MM.1S (cell line): ENCODE measurements around the gene SERPINB6.
A peak's percentile ranks its signal among the peaks of the same experiment; 100 is the strongest.

Experiments
- DNase-seq: peaks from one replicate; pipeline ENCODE4 v3.0.0-alpha.2; 2015
- H2AFZ ChIP-seq: fragments of 300-600 bp; sonication (generic); 2 replicates; pipeline ENCODE4 v1.6.0; 2016; ENCODE audit warnings: antibody characterized with exemption, low read length
- H3F3A ChIP-seq: fragments of 300-600 bp; sonication (generic); 2 replicates; pipeline ENCODE4 v1.6.1; 2016; ENCODE audit warnings: mild to moderate bottlenecking, antibody characterized with exemption, low read length, moderate library complexity, mixed read lengths; ENCODE audit not compliant: insufficient read depth
- H3K27ac ChIP-seq: fragments of 300-600 bp; sonication (generic); 2 replicates; pipeline ENCODE4 v1.5.1; 2016; ENCODE audit warnings: mild to moderate bottlenecking, low read length
- H3K27me3 ChIP-seq: fragments of 300-600 bp; sonication (generic); replicated peaks from 2 replicates; pipeline ENCODE4 v1.6.0; 2016; ENCODE audit warnings: low read length; ENCODE audit not compliant: insufficient read depth
- H3K36me3 ChIP-seq: fragments of 300-600 bp; sonication (generic); replicated peaks from 2 replicates; pipeline ENCODE4 v1.6.1; 2016; ENCODE audit warnings: mild to moderate bottlenecking, low read length, mixed read lengths; ENCODE audit not compliant: insufficient read depth
- H3K4me1 ChIP-seq: fragments of 300-600 bp; sonication (generic); 2 replicates; pipeline ENCODE4 v1.6.1; 2016; ENCODE audit warnings: low read length, mixed read lengths
- H3K4me2 ChIP-seq: fragments of 300-600 bp; sonication (generic); 2 replicates; pipeline ENCODE4 v1.6.0; 2016; ENCODE audit warnings: low read depth, low read length
- H3K4me3 ChIP-seq: fragments of 300-600 bp; sonication (generic); 2 replicates; pipeline ENCODE4 v1.5.1; 2016; ENCODE audit warnings: low read length, mixed read lengths
- H3K79me2 ChIP-seq: fragments of 300-600 bp; sonication (generic); 2 replicates; pipeline ENCODE4 v1.6.1; 2016; ENCODE audit warnings: mixed run types, low read length, mixed read lengths
- H3K9ac ChIP-seq: fragments of 300-600 bp; sonication (generic); 2 replicates; pipeline ENCODE4 v1.6.1; 2016; ENCODE audit warnings: low read length, mixed read lengths
- H3K9me2 ChIP-seq: fragments of 300-600 bp; sonication (generic); replicated peaks from 2 replicates; pipeline ENCODE4 v1.6.1; 2016; ENCODE audit warnings: mild to moderate bottlenecking, low read length, mixed read lengths; ENCODE audit not compliant: insufficient read depth
- H3K9me3 ChIP-seq: fragments of 300-600 bp; sonication (generic); replicated peaks from 2 replicates; pipeline ENCODE4 v1.6.1; 2016; ENCODE audit warnings: mild to moderate bottlenecking, low read length, mixed read lengths; ENCODE audit not compliant: insufficient read depth
- H4K20me1 ChIP-seq: fragments of 300-600 bp; sonication (generic); 2 replicates; pipeline ENCODE4 v1.6.1; 2016; ENCODE audit warnings: mild to moderate bottlenecking, low read length, moderate library complexity, mixed read lengths; ENCODE audit not compliant: insufficient read depth
- EZH2 ChIP-seq: fragments of 300-600 bp; sonication (generic); optimal IDR thresholded peaks from 2 replicates; pipeline ENCODE3; 2017; ENCODE audit warnings: low read depth, mild to moderate bottlenecking, antibody characterized with exemption, low read length, mixed read lengths
- EZH2phosphoT487 ChIP-seq: fragments of 300-600 bp; sonication (generic); IDR thresholded peaks from 2 replicates; pipeline ENCODE4 v1.6.1; 2018; ENCODE audit warnings: antibody characterized with exemption, low read length
- TF ChIP-seq, protein P1 (sequence below): fragments of 300-600 bp; sonication (generic); IDR thresholded peaks from 2 replicates; pipeline ENCODE4 v1.5.1; 2016; ENCODE audit warnings: antibody characterized with exemption, low read length, mixed read lengths

The SERPINB6 gene

DNA sequence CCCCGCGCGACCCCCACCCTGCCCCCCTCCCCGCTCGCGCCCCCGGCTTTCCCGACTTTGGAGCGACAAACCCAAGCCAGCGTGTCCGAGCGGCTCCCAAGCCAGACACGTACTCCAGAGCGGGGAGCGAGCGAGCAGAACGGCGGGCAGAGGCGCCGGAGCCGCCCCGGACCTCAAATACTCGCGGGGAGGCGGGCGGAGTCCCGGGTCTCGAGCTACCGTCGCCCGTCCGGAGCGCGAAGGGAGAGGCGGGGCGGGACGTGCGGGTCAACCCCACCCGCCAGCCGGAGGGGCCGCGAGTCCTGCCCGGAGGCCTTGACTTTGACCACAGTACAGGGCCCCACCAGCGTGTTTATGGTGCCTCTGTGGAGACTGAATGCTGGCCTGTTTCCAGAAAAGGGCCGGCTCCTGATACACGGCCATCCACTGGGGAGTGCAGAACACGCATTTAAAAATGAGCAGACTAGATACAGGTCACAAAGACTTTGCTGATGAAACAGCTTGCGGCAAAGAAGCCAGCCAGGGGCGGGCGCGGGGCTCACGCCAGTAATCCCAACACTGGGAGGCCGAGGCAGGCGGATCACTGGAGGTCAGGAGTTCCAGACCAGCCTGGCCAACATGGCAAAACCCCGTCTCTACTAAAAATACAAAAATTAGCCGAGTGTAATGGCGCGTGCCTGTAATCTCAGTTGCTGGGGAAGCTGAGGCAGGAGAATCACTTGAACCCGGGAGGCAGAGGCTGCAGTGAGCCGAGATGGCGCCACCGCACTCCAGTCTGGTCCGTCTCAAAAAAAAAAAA, at the start of gene SERPINB6:
Gene SERPINB6 (minus strand): TSS at position 148 of the 799 bp plus-strand sequence. CDS start 12,235 bp downstream, outside the sequence.
- Histone ChIP-seq H3K4me1 (peaks cover 5% of the 10 kb centered on the region), H3K4me3 (peak within 1 kb of the TSS; percentile 55), H3K79me2 (no peaks in the 10 kb centered on the region), H3K9me2 (no peaks in the 10 kb centered on the region), H3K9ac (peak within 1 kb of the TSS; percentile 55; the same call in 1 of the 2 replicates), H4K20me1 (no peaks in the 10 kb centered on the region), H3K4me2 (peak within 1 kb of the TSS; percentile 81), H3K36me3 (no peaks in the 10 kb centered on the region), H3K9me3 (no peaks in the 10 kb centered on the region), H3K27ac (peak within 1 kb of the TSS; percentile 12; the same call in 1 of the 2 replicates), H3K27me3 (no peaks in the 10 kb centered on the region), H3F3A (peaks cover 13% of the 10 kb centered on the region), H2AFZ (peak within 1 kb of the TSS; percentile 53)
- DNase-seq, result peak; percentile 27
- TF ChIP-seq, protein P1, sequence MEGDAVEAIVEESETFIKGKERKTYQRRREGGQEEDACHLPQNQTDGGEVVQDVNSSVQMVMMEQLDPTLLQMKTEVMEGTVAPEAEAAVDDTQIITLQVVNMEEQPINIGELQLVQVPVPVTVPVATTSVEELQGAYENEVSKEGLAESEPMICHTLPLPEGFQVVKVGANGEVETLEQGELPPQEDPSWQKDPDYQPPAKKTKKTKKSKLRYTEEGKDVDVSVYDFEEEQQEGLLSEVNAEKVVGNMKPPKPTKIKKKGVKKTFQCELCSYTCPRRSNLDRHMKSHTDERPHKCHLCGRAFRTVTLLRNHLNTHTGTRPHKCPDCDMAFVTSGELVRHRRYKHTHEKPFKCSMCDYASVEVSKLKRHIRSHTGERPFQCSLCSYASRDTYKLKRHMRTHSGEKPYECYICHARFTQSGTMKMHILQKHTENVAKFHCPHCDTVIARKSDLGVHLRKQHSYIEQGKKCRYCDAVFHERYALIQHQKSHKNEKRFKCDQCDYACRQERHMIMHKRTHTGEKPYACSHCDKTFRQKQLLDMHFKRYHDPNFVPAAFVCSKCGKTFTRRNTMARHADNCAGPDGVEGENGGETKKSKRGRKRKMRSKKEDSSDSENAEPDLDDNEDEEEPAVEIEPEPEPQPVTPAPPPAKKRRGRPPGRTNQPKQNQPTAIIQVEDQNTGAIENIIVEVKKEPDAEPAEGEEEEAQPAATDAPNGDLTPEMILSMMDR, result no peak
- TF ChIP-seq EZH2 (no peak), EZH2phosphoT487 (no peak)

DNA sequence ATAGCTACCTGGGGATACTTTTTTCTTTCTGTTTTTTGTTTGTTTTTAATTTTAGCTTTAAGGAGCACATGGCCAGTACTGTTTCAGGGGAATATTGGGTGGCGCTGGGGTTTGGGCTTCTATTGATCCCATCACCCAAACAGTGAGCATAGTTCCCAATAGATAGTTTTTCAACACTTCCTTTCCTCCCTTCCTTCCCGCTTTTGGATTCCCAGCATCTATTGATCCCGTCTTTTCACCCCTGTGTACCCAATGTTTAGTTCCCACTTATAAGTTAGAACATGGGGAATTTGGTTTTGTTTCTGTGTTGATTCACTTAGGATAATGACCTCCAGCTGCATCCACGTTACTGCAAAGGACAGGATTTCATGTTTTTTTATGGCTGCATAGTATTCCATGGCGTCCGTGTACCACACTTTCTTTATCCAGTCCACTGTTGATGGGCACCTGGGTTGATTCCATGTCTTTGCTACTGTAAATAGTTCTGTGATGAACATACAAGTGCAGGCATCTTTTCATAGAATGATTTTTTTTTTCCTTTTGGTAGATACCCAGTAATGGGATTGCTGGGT, 48.5 kb upstream of the SERPINB6 start:
- H2AFZ ChIP-seq, result no peak overlapping the region
- H3K36me3 ChIP-seq, result no peaks in the 10 kb centered on the region
- H4K20me1 ChIP-seq, result no peaks in the 10 kb centered on the region
- H3K27me3 ChIP-seq, result no peaks in the 10 kb centered on the region
- H3K4me3 ChIP-seq, result no peak overlapping the region
- H3K27ac ChIP-seq, result no peak overlapping the region
- peaks cover 11% of the 10 kb centered on the region for H3F3A ChIP-seq
- H3K9ac ChIP-seq, result no peak overlapping the region
- 0 out of 2 replicates have a peak, but pooled peaks cover 4% of the 10 kb centered on the region for H3K79me2 ChIP-seq
- TF ChIP-seq, protein P1, result no peak
- DNase-seq, result no peak
- H3K4me2 ChIP-seq, result no peak overlapping the region
- H3K9me2 ChIP-seq, result no peaks in the 10 kb centered on the region
- H3K9me3 ChIP-seq, result no peaks in the 10 kb centered on the region
- peaks cover 21% of the 10 kb centered on the region for H3K4me1 ChIP-seq

DNA sequence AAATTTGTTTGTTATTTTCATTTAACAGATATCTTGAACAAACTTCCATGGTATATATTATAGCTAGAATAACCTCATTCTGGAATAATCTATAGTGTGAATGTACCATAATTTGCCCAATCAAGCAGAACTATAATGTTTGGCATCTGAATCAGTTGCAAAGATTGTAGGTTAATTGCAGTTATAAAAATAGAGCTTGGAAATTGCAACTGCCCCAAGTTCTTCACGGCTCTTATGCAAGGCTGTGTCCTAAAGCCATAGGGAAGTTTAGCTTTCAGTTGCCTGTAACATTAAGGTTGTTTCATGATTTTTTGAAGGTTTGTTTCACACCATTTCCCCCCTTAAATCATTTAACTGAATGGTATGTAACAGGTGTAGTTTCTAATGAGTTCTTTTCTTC, 47.7 kb upstream of the SERPINB6 start:
- Histone ChIP-seq H3K9me2 (no peaks in the 10 kb centered on the region), H3K79me2 (0 out of 2 replicates have a peak, but pooled peaks cover 4% of the 10 kb centered on the region), H4K20me1 (no peaks in the 10 kb centered on the region), H3K9me3 (no peaks in the 10 kb centered on the region), H3K4me3 (no peak overlapping the region), H3K36me3 (no peaks in the 10 kb centered on the region), H2AFZ (no peak overlapping the region), H3K9ac (no peak overlapping the region), H3F3A (peaks cover 9% of the 10 kb centered on the region), H3K4me2 (no peak overlapping the region), H3K27ac (no peak overlapping the region), H3K4me1 (peaks cover 14% of the 10 kb centered on the region), H3K27me3 (no peaks in the 10 kb centered on the region)
- TF ChIP-seq EZH2phosphoT487, result no peak
- no peak for TF ChIP-seq EZH2
- TF ChIP-seq, protein P1, result no peak
- no peak for DNase-seq
